Measurements from ENCODE around the gene FEZ2. TPM values are rescaled to one million over a fixed set of nuclear protein-coding genes. Genes with fewer than 3 reads are reported as not detected.

FEZ2 gene
- total RNA-seq, 1 experiment from 2014 or later: 47.6 TPM

- CTCF ChIA-PET: no interaction called here
Observed at GRCh38 chr2:36512705-36513104, 85.3 kb downstream of the FEZ2 start.

GRCh38 chr2:36511858-36512603 is 85.9 kb downstream of the FEZ2 start:
- no peak overlapping the region for H3K27ac Mint-ChIP-seq (ENCODE audit: unreplicated experiment)
- TF ChIP-seq CTCF (IDR thresholded peaks at IDR 0.05; ENCODE audit: unreplicated experiment): no peak
- intact Hi-C loops (cut with micrococcal nuclease; ENCODE audit: unreplicated experiment): no loop called here
- peaks cover 9% of the 10 kb centered on the region for H3K36me3 Mint-ChIP-seq (ENCODE audit: insufficient read depth, unreplicated experiment)
- CTCF ChIA-PET: interaction anchor here (0.6 kb wide), 1 partner anchor 21 kb away, joined by 3 read pairs; no protein-coding TSS in a partner anchor
- H3K27me3 Mint-ChIP-seq (ENCODE audit: unreplicated experiment): no peaks in the 10 kb centered on the region
- H3K4me1 Mint-ChIP-seq (ENCODE audit: low read depth, unreplicated experiment): no peaks in the 10 kb centered on the region
- H3K4me3 Mint-ChIP-seq (ENCODE audit: low read depth, unreplicated experiment): no peak overlapping the region
- no peaks in the 10 kb centered on the region for H3K9me3 Mint-ChIP-seq (ENCODE audit: low read depth, unreplicated experiment)
- BruUV-seq (replicated peaks): no TSS peak
- no peak for DNase-seq

More at GRCh38 chr2:36512705-36513104, 85.3 kb downstream of the FEZ2 start:
- Mint-ChIP-seq H3K27ac (ENCODE audit: unreplicated experiment) (no peak overlapping the region), H3K4me1 (ENCODE audit: low read depth, unreplicated experiment) (no peaks in the 10 kb centered on the region), H3K36me3 (ENCODE audit: insufficient read depth, unreplicated experiment) (peaks cover 13% of the 10 kb centered on the region), H3K9me3 (ENCODE audit: low read depth, unreplicated experiment) (no peaks in the 10 kb centered on the region), H3K27me3 (ENCODE audit: unreplicated experiment) (no peaks in the 10 kb centered on the region), H3K4me3 (ENCODE audit: low read depth, unreplicated experiment) (no peak overlapping the region)
- BruUV-seq (replicated peaks): no TSS peak
- intact Hi-C loops (cut with micrococcal nuclease; ENCODE audit: unreplicated experiment): no loop called here
- no peak for TF ChIP-seq CTCF (IDR thresholded peaks at IDR 0.05; ENCODE audit: unreplicated experiment)
- DNase-seq: no peak

- CTCF ChIA-PET: no interaction called here
- DNase-seq: no peak
- no peak overlapping the region for H3K27ac Mint-ChIP-seq (ENCODE audit: unreplicated experiment)
- no peak for TF ChIP-seq CTCF (IDR thresholded peaks at IDR 0.05; ENCODE audit: unreplicated experiment)
- no peaks in the 10 kb centered on the region for H3K9me3 Mint-ChIP-seq (ENCODE audit: low read depth, unreplicated experiment)
- peaks cover 10% of the 10 kb centered on the region for H3K4me1 Mint-ChIP-seq (ENCODE audit: low read depth, unreplicated experiment)
- no peak overlapping the region for H3K4me3 Mint-ChIP-seq (ENCODE audit: low read depth, unreplicated experiment)
- no peaks in the 10 kb centered on the region for H3K27me3 Mint-ChIP-seq (ENCODE audit: unreplicated experiment)
- H3K36me3 Mint-ChIP-seq (ENCODE audit: insufficient read depth, unreplicated experiment): peaks cover 6% of the 10 kb centered on the region
- intact Hi-C loops (cut with micrococcal nuclease; ENCODE audit: unreplicated experiment): loop anchor here (5.0 kb wide), 1 partner anchor 537 kb away; no protein-coding TSS in a partner anchor
- BruUV-seq (replicated peaks): no TSS peak
Observed at GRCh38 chr2:36509075-36509474, 88.9 kb downstream of the FEZ2 start.

GRCh38 chr2:36507408-36507812 is 90.6 kb downstream of the FEZ2 start:
- Mint-ChIP-seq H3K27me3 (ENCODE audit: unreplicated experiment) (no peaks in the 10 kb centered on the region), H3K36me3 (ENCODE audit: insufficient read depth, unreplicated experiment) (no peaks in the 10 kb centered on the region), H3K4me1 (ENCODE audit: low read depth, unreplicated experiment) (peaks cover 10% of the 10 kb centered on the region), H3K27ac (ENCODE audit: unreplicated experiment) (no peak overlapping the region), H3K9me3 (ENCODE audit: low read depth, unreplicated experiment) (no peaks in the 10 kb centered on the region), H3K4me3 (ENCODE audit: low read depth, unreplicated experiment) (no peak overlapping the region)
- peak; percentile 57 for TF ChIP-seq CTCF (IDR thresholded peaks at IDR 0.05; ENCODE audit: unreplicated experiment)
- intact Hi-C loops (cut with micrococcal nuclease; ENCODE audit: unreplicated experiment): loop anchor here (1.0 to 5.0 kb wide), 3 partner anchors 47 to 535 kb away; no protein-coding TSS in a partner anchor
- no TSS peak for BruUV-seq (replicated peaks)
- CTCF ChIA-PET: interaction anchor here (0.6 to 1.5 kb wide), 5 partner anchors 15 to 209 kb away, joined by 3 to 9 read pairs (median 5); no protein-coding TSS in a partner anchor
- peak; percentile 72 for DNase-seq

Other genes with a start within 250 kb of the FEZ2 start
- 48.0 and 57.6 TPM in 2 replicates for gene CRIM1, start 242.4 kb downstream of the FEZ2 start, total RNA-seq (2022)
- gene VIT, start 98.5 kb upstream of the FEZ2 start, total RNA-seq (2022): not detected in 2 replicates